SK-N-SH treated with all-trans-retinoic acid at 6 μM for 48 hours (cell line): Measurements from ENCODE around the gene PRX.

Experiments
- ATAC-seq: fragments of 200-7000 bp; cut with Tn5 transposase; 3 replicates; pipeline ENCODE4 v1.9.1; 2020; ENCODE audit warnings: mild to moderate bottlenecking, moderate library complexity
- ARNTL ChIP-seq: fragments of 450-650 bp; formaldehyde crosslinking; IDR thresholded peaks from 2 replicates; pipeline ENCODE4 v1.5.0; 2020; ENCODE audit warnings: low read depth, mild to moderate bottlenecking, moderate library complexity, borderline replicate concordance
- BACH2 ChIP-seq: fragments of 250-450 bp; sonication (Bioruptor Pico); IDR thresholded peaks from 2 replicates; pipeline ENCODE4 v1.9.0; 2021; ENCODE audit warnings: mild to moderate bottlenecking, borderline replicate concordance
- CREB5 ChIP-seq: fragments of 250-450 bp; sonication (Bioruptor Pico); IDR thresholded peaks from 2 replicates; pipeline ENCODE4 v1.5.1; 2020; ENCODE audit warnings: low read depth, mild to moderate bottlenecking, moderate library complexity
- CSDC2 ChIP-seq: fragments of 250-450 bp; sonication (Bioruptor Pico); IDR thresholded peaks from 2 replicates; pipeline ENCODE4 v1.5.0; 2020; ENCODE audit warnings: mild to moderate bottlenecking, moderate library complexity
- CSRNP3 ChIP-seq: fragments of 250-450 bp; sonication (Bioruptor Pico); IDR thresholded peaks from 2 replicates; pipeline ENCODE4 v1.5.1; 2021; ENCODE audit warnings: mild to moderate bottlenecking, moderate library complexity
- ESRRG ChIP-seq: fragments of 250-450 bp; sonication (Bioruptor Pico); IDR thresholded peaks from 2 replicates; pipeline ENCODE4 v1.6.1; 2021; ENCODE audit warnings: mild to moderate bottlenecking
- ISL1 ChIP-seq: fragments of 250-450 bp; sonication (Bioruptor Pico); IDR thresholded peaks from 2 replicates; pipeline ENCODE4 v2.1.2; 2022; ENCODE audit warnings: mild to moderate bottlenecking, moderate library complexity
- OSR1 ChIP-seq: fragments of 250-450 bp; sonication (Bioruptor Pico); IDR thresholded peaks from 2 replicates; pipeline ENCODE4 v1.8.0; 2022; ENCODE audit warnings: moderate library complexity, mild to moderate bottlenecking, inconsistent platforms
- PPARA ChIP-seq: fragments of 250-450 bp; sonication (Bioruptor Pico); IDR thresholded peaks from 2 replicates; pipeline ENCODE4 v1.5.0; 2020; ENCODE audit warnings: mild to moderate bottlenecking, borderline replicate concordance
- RARB ChIP-seq: fragments of 250-450 bp; sonication (Bioruptor Pico); IDR thresholded peaks from 2 replicates; pipeline ENCODE4 v1.8.0; 2021; ENCODE audit warnings: mild to moderate bottlenecking, moderate library complexity
- SNAI2 ChIP-seq: fragments of 250-450 bp; sonication (Bioruptor Pico); IDR thresholded peaks from 2 replicates; pipeline ENCODE4 v1.5.0; 2020; ENCODE audit warnings: mild to moderate bottlenecking, moderate library complexity
- TCF4 ChIP-seq: fragments of 250-450 bp; sonication (Bioruptor Pico); IDR thresholded peaks from 2 replicates; pipeline ENCODE4 v1.8.0; 2021; ENCODE audit warnings: mild to moderate bottlenecking, moderate library complexity, borderline replicate concordance
- TOX ChIP-seq: fragments of 250-450 bp; sonication (Bioruptor Pico); IDR thresholded peaks from 2 replicates; pipeline ENCODE4 v1.8.0; 2021; ENCODE audit warnings: mild to moderate bottlenecking, moderate library complexity, borderline replicate concordance
- TSHZ2 ChIP-seq: fragments of 250-450 bp; sonication (Bioruptor Pico); IDR thresholded peaks from 2 replicates; pipeline ENCODE4 v1.5.0; 2020; ENCODE audit warnings: mild to moderate bottlenecking, moderate library complexity
- ZC3H10 ChIP-seq: fragments of 250-450 bp; sonication (Bioruptor Pico); IDR thresholded peaks from 2 replicates; pipeline ENCODE4 v1.5.1; 2021; ENCODE audit warnings: mild to moderate bottlenecking, moderate library complexity
- ZFP30 ChIP-seq: fragments of 450-650 bp; formaldehyde crosslinking; IDR thresholded peaks from 2 replicates; pipeline ENCODE4 v1.5.0; 2022; ENCODE audit warnings: mild to moderate bottlenecking, moderate library complexity
- ZNF565 ChIP-seq: fragments of 450-650 bp; formaldehyde crosslinking; conservative IDR thresholded peaks from 2 replicates; pipeline ENCODE4 v1.5.0; 2020; ENCODE audit warnings: low read depth, mild to moderate bottlenecking, moderate library complexity
- ZNF70 ChIP-seq: fragments of 450-650 bp; formaldehyde crosslinking; IDR thresholded peaks from 2 replicates; pipeline ENCODE4 v1.5.0; 2020; ENCODE audit warnings: mild to moderate bottlenecking, moderate library complexity
- TF ChIP-seq, protein P1 (sequence below): fragments of 250-450 bp; sonication (Bioruptor Pico); IDR thresholded peaks from 2 replicates; pipeline ENCODE4 v1.8.0; 2020; ENCODE audit warnings: mild to moderate bottlenecking, moderate library complexity, borderline replicate concordance

Gene PRX

GRCh38 chr19:40449506-40449905, 36.3 kb upstream of the PRX start:
- TF ChIP-seq TSHZ2 (CRISPR knock-in tag) (no peak), SNAI2 (CRISPR knock-in tag) (no peak), ZNF565 (CRISPR knock-in tag) (no peak), ZNF70 (CRISPR knock-in tag) (no peak), ZC3H10 (CRISPR knock-in tag) (no peak)
- no peak for ATAC-seq

- no peak for TF ChIP-seq CSRNP3 (CRISPR knock-in tag)
- no peak for TF ChIP-seq SNAI2 (CRISPR knock-in tag)
- TF ChIP-seq, protein P1, sequence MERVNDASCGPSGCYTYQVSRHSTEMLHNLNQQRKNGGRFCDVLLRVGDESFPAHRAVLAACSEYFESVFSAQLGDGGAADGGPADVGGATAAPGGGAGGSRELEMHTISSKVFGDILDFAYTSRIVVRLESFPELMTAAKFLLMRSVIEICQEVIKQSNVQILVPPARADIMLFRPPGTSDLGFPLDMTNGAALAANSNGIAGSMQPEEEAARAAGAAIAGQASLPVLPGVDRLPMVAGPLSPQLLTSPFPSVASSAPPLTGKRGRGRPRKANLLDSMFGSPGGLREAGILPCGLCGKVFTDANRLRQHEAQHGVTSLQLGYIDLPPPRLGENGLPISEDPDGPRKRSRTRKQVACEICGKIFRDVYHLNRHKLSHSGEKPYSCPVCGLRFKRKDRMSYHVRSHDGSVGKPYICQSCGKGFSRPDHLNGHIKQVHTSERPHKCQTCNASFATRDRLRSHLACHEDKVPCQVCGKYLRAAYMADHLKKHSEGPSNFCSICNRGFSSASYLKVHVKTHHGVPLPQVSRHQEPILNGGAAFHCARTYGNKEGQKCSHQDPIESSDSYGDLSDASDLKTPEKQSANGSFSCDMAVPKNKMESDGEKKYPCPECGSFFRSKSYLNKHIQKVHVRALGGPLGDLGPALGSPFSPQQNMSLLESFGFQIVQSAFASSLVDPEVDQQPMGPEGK (CRISPR knock-in tag): no peak
- no peak for TF ChIP-seq CSDC2 (CRISPR knock-in tag)
- TF ChIP-seq ISL1 (CRISPR knock-in tag): no peak
- TF ChIP-seq OSR1 (CRISPR knock-in tag): no peak
- no peak for TF ChIP-seq ARNTL (CRISPR knock-in tag)
- no peak for TF ChIP-seq CREB5 (CRISPR knock-in tag)
- no peak for TF ChIP-seq ESRRG (CRISPR knock-in tag)
- TF ChIP-seq, all 23 proteins: peak for 0
- no peak for ATAC-seq
These were observed 33.1 kb upstream of the PRX start for GRCh38 chr19:40446263-40446784.

- ATAC-seq: no peak
- TF ChIP-seq OSR1 (CRISPR knock-in tag) (no peak), ZC3H10 (CRISPR knock-in tag) (no peak), ZFP30 (CRISPR knock-in tag) (no peak), ISL1 (CRISPR knock-in tag) (no peak), CSRNP3 (CRISPR knock-in tag) (no peak), TSHZ2 (CRISPR knock-in tag) (no peak), CREB5 (CRISPR knock-in tag) (no peak), BACH2 (CRISPR knock-in tag) (no peak), PPARA (CRISPR knock-in tag) (no peak), RARB (CRISPR knock-in tag) (no peak), TOX (no peak), CSDC2 (CRISPR knock-in tag) (no peak), TCF4 (CRISPR knock-in tag) (no peak), ZNF565 (CRISPR knock-in tag) (no peak), ESRRG (CRISPR knock-in tag) (no peak)
- TF ChIP-seq, protein P1 (CRISPR knock-in tag): no peak
These were observed 32.6 kb upstream of the PRX start for GRCh38 chr19:40445780-40446262.
